Keratinocyte (primary cell): Measurements from ENCODE around the gene GMPS. TPM values are rescaled to one million over a fixed set of nuclear protein-coding genes. Genes with fewer than 3 reads are reported as not detected.

ENCODE experiments used
- DNase-seq: peaks from one replicate; pipeline ENCODE4 v3.0.0-alpha.2; 2011; ENCODE audit warnings: low read depth, missing footprints, low spot score
- FAIRE-seq: peaks from 2 replicates; lab custom pipeline; 2011; peaks lifted over from hg19 to GRCh38; lab: Jason Lieb, UNC
- H2AFZ ChIP-seq: 2 replicates; pipeline ENCODE4 v1.6.0; 2012; ENCODE audit warnings: low read length, control low read depth, inconsistent platforms; ENCODE audit not compliant: control insufficient read depth
- H3K27ac ChIP-seq: 2 replicates; pipeline ENCODE4 v1.5.1; 2011; ENCODE audit warnings: low read length; ENCODE audit not compliant: control insufficient read depth, insufficient read depth
- H3K27me3 ChIP-seq: 3 replicates; pipeline ENCODE4 v1.6.0; 2011; ENCODE audit warnings: low read length; ENCODE audit not compliant: control insufficient read depth, insufficient read depth; ENCODE audit errors: extremely low read depth
- H3K36me3 ChIP-seq, 2 experiments: 2 replicates in 1 of 2; 3 replicates in 1 of 2; pipeline ENCODE4 v1.5.1; 2011; ENCODE audit warnings: low read length in 2 of 2, mild to moderate bottlenecking in 1 of 2; ENCODE audit not compliant: control insufficient read depth in 2 of 2, insufficient read depth in 2 of 2; ENCODE audit errors: extremely low read depth in 1 of 2
- H3K4me1 ChIP-seq: 3 replicates; pipeline ENCODE4 v1.5.1; 2011; ENCODE audit warnings: low read length; ENCODE audit not compliant: control insufficient read depth, insufficient read depth; ENCODE audit errors: extremely low read depth
- H3K4me2 ChIP-seq: 3 replicates; pipeline ENCODE4 v1.6.0; 2011; ENCODE audit warnings: low read depth, low read length; ENCODE audit not compliant: control insufficient read depth, insufficient read depth; ENCODE audit errors: extremely low read depth
- H3K4me3 ChIP-seq, 3 experiments: fragments of 200-600 bp in 1 of 3; sonication (generic) in 1 of 3; 2 replicates in 2 of 3; 3 replicates in 1 of 3; pipeline ENCODE4 v1.5.1; 2011 to 2016; ENCODE audit warnings: low read length in 3 of 3, mild to moderate bottlenecking in 3 of 3, control low read depth in 2 of 3, inconsistent platforms in 1 of 3, low read depth in 1 of 3, mixed read lengths in 1 of 3, mixed run types in 1 of 3, moderate library complexity in 1 of 3; ENCODE audit not compliant: control insufficient read depth in 2 of 3, insufficient read depth in 2 of 3; ENCODE audit errors: extremely low read depth in 1 of 3
- H3K79me2 ChIP-seq: 2 replicates; pipeline ENCODE4 v1.6.0; 2012; ENCODE audit warnings: low read length; ENCODE audit not compliant: control insufficient read depth, insufficient read depth
- H3K9ac ChIP-seq: 3 replicates; pipeline ENCODE4 v1.6.0; 2011; ENCODE audit warnings: low read length; ENCODE audit not compliant: control insufficient read depth, insufficient read depth; ENCODE audit errors: extremely low read depth
- H3K9me1 ChIP-seq: 3 replicates; pipeline ENCODE4 v1.6.0; 2011; ENCODE audit warnings: low read length; ENCODE audit not compliant: control insufficient read depth, insufficient read depth; ENCODE audit errors: extremely low read depth
- H3K9me3 ChIP-seq: 2 replicates; pipeline ENCODE4 v1.5.1; 2012; ENCODE audit warnings: low read depth, low read length; ENCODE audit not compliant: control insufficient read depth
- H4K20me1 ChIP-seq: 3 replicates; pipeline ENCODE4 v1.6.0; 2011; ENCODE audit warnings: low read length; ENCODE audit not compliant: control insufficient read depth, insufficient read depth; ENCODE audit errors: extremely low read depth
- CTCF ChIP-seq, 3 experiments: IDR thresholded peaks in 1 of 3; conservative IDR thresholded peaks in 1 of 3; optimal IDR thresholded peaks in 1 of 3; 2 replicates in 2 of 3; 3 replicates in 1 of 3; pipeline versions ENCODE3 to v1.5.1; 2011; ENCODE audit warnings: low read length in 3 of 3, mild to moderate bottlenecking in 3 of 3, moderate library complexity in 2 of 3, control low read depth in 1 of 3, inconsistent platforms in 1 of 3; ENCODE audit not compliant: insufficient read depth in 2 of 3; ENCODE audit errors: extremely low read depth in 1 of 3
- EZH2 ChIP-seq: IDR thresholded peaks from one replicate; pipeline ENCODE4 v1.6.1; 2012; ENCODE audit warnings: inconsistent platforms, mild to moderate bottlenecking, low read length, moderate library complexity
- dilution Hi-C: fragments of 300-500 bp; cut with MboI; formaldehyde crosslinking; loops from one replicate; pipeline ENCODE4 v1.7.0; 2020; ENCODE audit warnings: low sequenced_read_pairs; ENCODE audit not compliant: extremely low pct_ligation_motif_present
- polyA plus RNA-seq, 5 experiments: library from polyadenylated mRNA; depleted of rRNA in 3 of 5; stranded (reverse) in 3 of 5; stranded (forward) in 1 of 5; unstranded in 1 of 5; fragments of >200 nt; gene quantifications; 1 replicate in 1 of 5; 2 replicates in 3 of 5; 3 replicates in 1 of 5; pipeline versions ENCODE4 v1.2.1 to v1.2.3, GENCODE V29; 2011 to 2012; ENCODE audit warnings: missing spikeins in 2 of 5, low read depth in 1 of 5, low replicate concordance in 1 of 5

The GMPS gene
- polyA plus RNA-seq, 1 donor (not counting 4 experiments of a cell fraction or from before 2014, with no cell fraction given) = 51.8 TPM

- H4K20me1 ChIP-seq = no peaks in the 10 kb centered on the region
- FAIRE-seq = no peak
- no peak overlapping the region for H2AFZ ChIP-seq
These were observed 16.5 kb downstream of the GMPS start for GRCh38 chr3:155886915-155887314.

GRCh38 chr3:155889212-155889611 lies 18.8 kb downstream of the GMPS start:
- FAIRE-seq (no peak), DNase-seq (no peak)
- Histone ChIP-seq H3K4me1 (no peaks in the 10 kb centered on the region), H3K4me2 (no peak overlapping the region), H2AFZ (no peak overlapping the region), H3K4me3 (no peak overlapping the region), H3K27ac (no peak overlapping the region), H3K27me3 (no peaks in the 10 kb centered on the region), H3K79me2 (peaks cover 81% of the 10 kb centered on the region), H3K36me3 (peaks cover 1 to 3% of the 10 kb centered on the region in 2 experiments), H3K9me1 (no peaks in the 10 kb centered on the region), H3K9ac (no peak overlapping the region), H4K20me1 (no peaks in the 10 kb centered on the region), H3K9me3 (no peaks in the 10 kb centered on the region)
- no peak for TF ChIP-seq EZH2
- TF ChIP-seq CTCF (optimal IDR thresholded peaks at IDR 0.05 in 1 of 3, IDR thresholded peaks at IDR 0.05 in 1 of 3, conservative IDR thresholded peaks at IDR 0.05 in 1 of 3; ENCODE audit: extremely low read depth in 1 of 3, insufficient read depth in 2 of 3, low read length in 3 of 3) = no peak
- dilution Hi-C loops = no loop called here

More at GRCh38 chr3:155886915-155887314, 16.5 kb downstream of the GMPS start:
- Histone ChIP-seq H3K9me1 (no peaks in the 10 kb centered on the region), H3K9ac (no peak overlapping the region), H3K27ac (no peak overlapping the region), H3K4me1 (no peaks in the 10 kb centered on the region), H3K79me2 (peaks cover 94% of the 10 kb centered on the region), H3K36me3 (no peaks in the 10 kb centered on the region), H3K27me3 (no peaks in the 10 kb centered on the region), H3K4me3 (no peak overlapping the region), H3K4me2 (no peak overlapping the region), H3K9me3 (no peaks in the 10 kb centered on the region)
- dilution Hi-C loops = no loop called here
- TF ChIP-seq CTCF (optimal IDR thresholded peaks at IDR 0.05 in 1 of 3, IDR thresholded peaks at IDR 0.05 in 1 of 3, conservative IDR thresholded peaks at IDR 0.05 in 1 of 3; ENCODE audit: extremely low read depth in 1 of 3, insufficient read depth in 2 of 3, low read length in 3 of 3) = no peak
- TF ChIP-seq EZH2 = no peak
- no peak for DNase-seq
